Midbrain (tissue), 1 donor: ENCODE measurements around the gene MGST2.

Experiments used
- DNase-seq: peaks from one replicate; lab custom pipeline; 2025; lab: John Stamatoyannopoulos, UW

The MGST2 gene

GRCh38 chr4:139738846-139739613 is 73.4 kb downstream of the MGST2 start:
- no peak for DNase-seq

GRCh38 chr4:139740121-139740520 is 74.5 kb downstream of the MGST2 start:
- no peak for DNase-seq

DNA sequence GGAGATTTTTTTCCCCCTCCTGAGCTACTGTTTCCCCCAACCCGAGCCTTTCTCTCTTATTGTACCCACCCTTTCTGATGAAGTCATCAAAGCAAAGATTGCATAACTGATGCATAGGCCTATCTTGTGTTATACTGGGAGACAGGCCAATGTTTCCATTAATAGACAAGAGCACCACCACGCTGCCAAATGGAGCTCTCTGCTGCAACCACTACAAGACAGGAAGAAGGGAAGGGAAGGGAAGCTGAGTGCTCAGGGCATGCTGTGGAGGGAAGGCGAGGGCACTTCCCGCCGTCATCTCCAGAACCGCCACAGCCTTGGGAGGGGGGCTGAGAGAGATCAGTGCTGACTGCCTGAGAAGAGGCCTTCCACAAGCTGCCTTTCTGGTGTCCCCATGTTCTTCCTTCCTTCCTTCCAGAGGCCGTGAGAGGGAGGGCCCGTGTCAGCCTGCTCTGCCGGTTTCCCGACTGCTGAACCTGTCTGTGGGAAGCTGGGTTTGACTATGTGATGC is 75.0 kb downstream of the MGST2 start:
- peak; percentile 79 for DNase-seq

DNA sequence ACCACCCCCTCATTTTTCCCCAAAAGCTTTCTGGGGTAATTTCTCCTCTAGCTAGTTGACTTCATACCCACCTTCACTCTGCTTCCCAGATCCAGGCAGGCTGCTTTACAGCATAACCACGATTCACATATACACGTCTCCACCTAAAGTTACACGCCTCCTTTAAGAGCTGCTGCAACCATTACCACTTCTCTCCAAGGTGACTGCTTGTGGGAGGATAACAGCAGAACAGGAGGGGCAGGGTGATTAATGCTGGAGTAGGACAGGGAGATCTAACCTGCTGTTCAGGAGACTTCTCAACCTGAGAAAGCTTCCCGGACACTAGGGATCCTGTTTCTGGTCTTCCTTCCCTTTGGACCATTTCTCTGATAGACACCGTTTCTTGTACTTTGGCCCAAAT is 77.4 kb downstream of the MGST2 start:
- DNase-seq: no peak

DNA sequence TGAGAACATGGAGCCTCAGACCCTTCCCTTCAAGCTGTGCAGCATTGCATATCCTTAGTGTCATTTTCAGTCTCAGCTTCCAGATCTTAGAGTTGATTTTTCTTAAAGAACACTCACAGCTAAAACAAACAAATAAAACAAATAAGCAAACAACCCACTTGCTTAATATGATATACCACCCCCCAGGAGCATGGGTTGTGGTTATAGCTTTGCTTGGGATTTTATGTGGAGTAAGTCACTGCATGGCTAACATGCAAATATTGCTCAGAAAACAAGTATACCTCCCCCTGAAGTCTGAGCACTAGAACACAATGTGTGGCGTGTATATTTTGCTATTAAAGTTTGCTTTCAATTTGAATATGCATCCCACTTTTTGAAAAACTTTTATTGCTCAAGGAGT is 78.6 kb downstream of the MGST2 start:
- DNase-seq: no peak

- DNase-seq: no peak
Observed at GRCh38 chr4:139745111-139745639, 79.6 kb downstream of the MGST2 start.

DNA sequence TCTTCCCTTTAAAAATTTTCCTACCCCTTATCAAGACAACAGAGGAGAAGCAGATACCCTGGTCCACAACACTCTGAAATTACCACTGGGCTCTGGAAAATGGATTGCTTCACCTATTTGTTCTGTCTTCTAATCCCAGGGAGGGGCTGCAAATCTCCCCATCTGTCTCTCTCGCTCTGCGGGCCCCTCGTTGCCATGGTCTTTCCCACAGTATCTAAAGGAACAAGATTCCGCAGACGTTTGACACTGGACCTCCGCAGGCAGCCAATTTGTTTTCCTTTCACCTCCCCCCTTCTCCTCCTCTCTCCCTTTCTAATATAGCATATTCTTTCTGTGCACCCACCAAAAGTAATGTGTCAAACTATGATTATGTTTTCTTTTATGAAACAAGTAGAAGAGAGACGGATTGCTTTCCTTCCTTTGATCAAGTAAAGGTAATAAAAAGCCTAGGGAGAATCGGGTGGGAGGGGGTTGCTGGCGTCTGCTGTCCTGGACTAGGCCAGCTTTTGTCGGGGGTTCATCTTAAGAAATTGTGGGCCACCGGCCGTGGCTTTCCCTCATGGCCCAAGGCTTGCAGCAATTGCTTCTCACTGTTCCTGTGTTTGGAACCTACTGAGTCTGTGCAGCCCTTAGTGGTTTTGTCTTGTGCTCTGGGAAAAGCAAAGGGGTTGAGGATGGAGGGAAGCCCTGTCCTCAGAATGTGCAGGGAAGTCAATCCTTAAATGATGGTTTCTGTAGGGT is 81.0 kb downstream of the MGST2 start:
- no peak for DNase-seq

- DNase-seq: no peak
Observed at GRCh38 chr4:139749338-139749737, 83.7 kb downstream of the MGST2 start.

DNA sequence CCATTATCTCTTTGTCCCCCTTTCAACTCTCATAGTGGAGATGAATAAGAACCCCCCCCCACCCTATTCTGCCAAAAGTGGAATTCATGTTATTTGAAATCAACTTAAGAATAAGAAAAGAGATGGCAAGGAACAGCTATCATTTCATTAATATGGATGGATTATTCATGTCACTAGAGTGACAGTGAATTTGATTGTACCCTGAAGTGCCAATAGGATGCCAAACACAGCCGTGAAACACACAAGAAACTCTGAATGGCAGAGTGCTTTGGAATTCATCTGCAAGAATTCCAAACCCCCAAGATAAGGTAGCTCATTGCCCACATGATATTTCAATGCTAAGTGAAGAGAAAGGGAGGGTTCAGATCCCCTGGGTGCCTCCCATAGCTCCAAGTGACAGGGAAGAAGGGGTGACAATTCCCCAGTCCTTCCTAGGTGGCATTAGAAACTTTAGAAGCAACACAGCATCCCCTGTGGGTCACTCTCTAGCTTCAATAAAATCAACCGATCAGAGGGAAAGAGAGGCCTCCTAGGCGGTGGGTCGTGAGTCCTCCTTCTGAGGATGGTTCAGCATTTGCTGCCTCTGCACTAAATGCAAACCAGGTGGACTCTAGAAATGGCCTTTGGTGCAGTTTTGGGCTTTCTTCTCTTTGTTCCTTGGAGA is 84.3 kb downstream of the MGST2 start:
- no peak for DNase-seq

GRCh38 chr4:139753686-139754085 is 88.1 kb downstream of the MGST2 start:
- DNase-seq: no peak
